GM18858 (cell line): Measurements from ENCODE around the gene LYPD5.
A peak's percentile ranks its signal among the peaks of the same experiment; 100 is the strongest.
"Not testable (repeated sequence)": the region's sequence is repeated elsewhere in the genome, so short reads cannot be mapped to it uniquely, and the experiment has no call there.

Experiments used
- ATAC-seq: cut with Tn5 transposase; IDR thresholded peaks from one replicate; pipeline ENCODE4 v1.9.1; 2021; ENCODE audit not compliant: unreplicated experiment

Gene LYPD5

DNA sequence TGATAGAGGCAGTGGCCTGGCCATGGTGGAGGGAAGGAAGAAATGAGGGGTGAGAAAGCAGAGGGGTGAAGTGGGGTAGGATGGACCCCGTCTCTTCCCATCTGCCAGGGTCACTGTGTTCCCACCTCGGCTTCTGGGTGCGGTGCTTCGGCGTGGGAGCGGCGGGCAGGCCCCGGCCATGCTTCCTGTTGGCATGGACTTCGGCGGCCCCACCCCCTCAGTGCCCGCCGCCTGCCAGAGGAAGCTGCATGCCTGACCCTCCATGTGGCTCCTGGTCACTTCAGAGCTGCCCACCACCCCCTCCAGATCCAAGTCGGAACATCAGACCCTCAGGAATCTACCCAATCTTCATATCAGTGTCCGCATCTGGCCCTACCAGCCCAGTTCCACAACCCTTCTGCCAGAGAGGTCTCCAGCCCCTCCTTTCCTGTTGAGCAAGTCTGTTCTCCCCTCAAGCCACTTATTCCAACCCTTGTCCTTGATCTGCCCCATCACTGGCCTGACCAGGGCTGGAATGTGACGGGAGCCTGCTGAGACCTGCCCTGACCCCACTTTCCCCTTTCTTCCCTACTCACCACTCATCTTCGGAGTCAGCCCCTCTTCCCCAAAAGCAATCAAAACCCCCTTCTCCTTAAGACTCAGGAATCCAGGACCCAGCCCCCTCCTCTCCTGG lies 23.0 kb downstream of the LYPD5 start:
- ATAC-seq: no peak

- no peak for ATAC-seq
Measured at GRCh38 chr19:43778651-43779050, 23.6 kb downstream of the LYPD5 start.

DNA sequence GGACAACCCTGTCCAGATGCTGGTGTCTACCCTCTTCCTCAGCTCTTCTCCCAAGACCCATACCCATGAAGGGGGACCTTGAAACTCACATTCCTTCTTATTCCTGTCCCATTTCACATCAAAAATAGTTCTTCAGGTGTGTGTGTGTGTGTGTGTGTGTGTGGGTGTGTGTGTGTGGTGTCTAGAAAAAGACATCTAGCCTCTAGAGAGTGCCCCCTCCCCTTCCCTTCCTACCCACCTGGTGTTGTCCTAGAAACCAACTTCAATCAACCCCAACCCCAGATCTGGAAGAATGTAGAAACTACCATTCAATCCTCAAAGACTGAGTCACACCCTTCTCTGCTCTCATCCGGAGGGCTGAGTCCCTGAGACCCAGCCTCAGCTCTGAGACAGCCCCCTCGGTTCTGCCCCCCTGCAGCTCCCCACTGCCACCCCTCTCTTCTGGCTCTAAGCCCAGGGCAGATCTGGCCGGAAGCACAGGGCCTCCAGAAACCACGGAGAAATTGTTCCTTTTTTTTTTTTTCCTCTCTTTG lies 25.0 kb downstream of the LYPD5 start:
- no peak for ATAC-seq

GRCh38 chr19:43776286-43776685 lies 26.0 kb downstream of the LYPD5 start:
- no peak for ATAC-seq

- no peak for ATAC-seq
Measured at GRCh38 chr19:43775299-43775890, 26.9 kb downstream of the LYPD5 start.

DNA sequence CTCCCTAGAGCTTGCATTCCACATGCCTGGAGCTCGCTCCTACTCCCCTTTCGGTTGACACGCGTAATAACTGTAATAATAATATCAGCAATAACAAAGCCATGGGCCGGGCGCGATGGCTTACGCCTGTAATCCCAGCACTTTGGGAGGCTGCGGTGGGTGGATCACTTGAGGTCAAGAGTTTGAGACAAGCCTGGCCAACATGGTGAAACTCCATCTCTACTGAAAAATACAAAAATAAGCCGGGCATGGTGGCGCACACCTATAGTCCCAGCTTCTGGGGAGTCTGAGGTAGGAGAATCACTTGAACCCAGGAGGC lies 27.3 kb downstream of the LYPD5 start:
- not testable (repeated sequence) for ATAC-seq

GRCh38 chr19:43774103-43774939 lies 27.9 kb downstream of the LYPD5 start:
- no peak for ATAC-seq

DNA sequence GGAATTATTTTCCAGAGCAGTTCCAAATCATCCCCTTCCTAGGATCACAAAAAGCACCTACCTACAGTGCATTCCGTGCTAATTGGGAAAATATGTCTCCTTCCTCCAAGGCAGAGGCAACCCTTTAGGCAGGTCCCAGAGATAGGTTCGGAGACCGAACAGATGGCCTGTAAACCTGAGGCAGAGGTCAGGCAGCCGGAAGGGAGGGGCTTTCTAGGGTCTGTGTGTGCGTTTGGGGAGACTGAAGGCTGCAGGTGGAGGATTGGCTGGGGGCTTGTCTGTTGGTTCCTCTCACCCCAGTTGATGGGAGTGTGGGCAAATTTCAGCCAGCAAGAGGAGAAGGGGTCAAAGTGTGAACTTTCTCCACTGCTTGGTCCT lies 28.5 kb downstream of the LYPD5 start:
- ATAC-seq: no peak

GRCh38 chr19:43769256-43769655 lies 33.0 kb downstream of the LYPD5 start:
- no peak for ATAC-seq

DNA sequence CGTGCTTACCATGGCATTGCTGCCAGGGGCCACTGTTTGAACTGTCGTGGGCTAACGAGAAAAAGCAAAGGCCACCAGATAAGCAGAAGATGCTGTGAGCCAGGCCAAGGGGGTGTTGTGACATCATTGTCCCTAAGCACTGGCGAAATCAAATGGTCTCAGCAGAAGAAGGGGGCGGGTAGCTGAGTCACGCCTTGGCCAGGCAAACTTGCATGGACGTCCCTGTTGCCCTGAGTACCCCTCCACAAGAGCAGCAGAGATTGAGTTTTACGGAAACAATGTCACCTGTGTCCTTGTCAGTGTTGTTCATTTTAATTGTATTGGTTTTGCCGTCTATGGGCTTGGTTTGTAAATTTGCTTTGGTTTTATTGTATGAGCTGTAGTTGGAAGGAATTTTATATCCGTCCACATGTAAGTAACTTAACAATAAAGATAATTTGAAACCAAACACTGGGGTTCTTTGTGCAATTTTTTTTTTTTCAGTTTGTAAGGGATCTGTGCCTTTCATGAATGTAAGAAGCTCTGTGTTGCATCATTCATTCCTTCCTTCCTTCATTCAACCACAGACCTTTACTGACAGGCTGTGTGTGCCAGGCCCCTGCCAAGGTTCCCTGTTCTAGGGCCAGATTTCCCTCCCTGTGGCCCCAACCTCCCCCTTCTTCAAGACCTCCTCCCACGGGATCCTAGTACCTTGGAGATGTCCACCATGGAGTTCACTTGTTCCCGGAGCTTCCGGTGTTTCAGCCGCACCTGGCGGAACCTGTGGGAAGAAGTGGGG lies 33.8 kb downstream of the LYPD5 start:
- ATAC-seq: no peak

DNA sequence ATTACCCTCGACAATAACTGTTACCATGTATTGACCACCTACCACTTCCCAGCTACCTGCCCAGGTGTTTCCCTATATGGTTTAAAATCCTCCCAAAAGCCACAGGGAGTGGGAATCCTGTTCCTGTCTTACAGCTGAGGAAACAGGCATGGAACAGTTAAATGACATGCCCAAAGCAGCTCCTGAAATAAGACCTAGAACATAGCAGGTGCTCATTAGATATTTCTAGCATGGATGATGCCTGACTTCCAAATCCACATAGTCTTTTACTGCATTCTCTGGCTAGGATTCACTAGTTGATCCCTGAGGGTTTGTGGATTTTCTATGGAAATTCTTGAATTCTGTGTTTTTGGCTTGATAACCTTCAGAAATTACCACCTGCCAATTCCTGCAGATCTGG lies 34.4 kb downstream of the LYPD5 start:
- ATAC-seq: no peak

- ATAC-seq: no peak
Measured at GRCh38 chr19:43767316-43767715, 34.9 kb downstream of the LYPD5 start.

GRCh38 chr19:43766755-43767043 lies 35.5 kb downstream of the LYPD5 start:
- no peak for ATAC-seq

DNA sequence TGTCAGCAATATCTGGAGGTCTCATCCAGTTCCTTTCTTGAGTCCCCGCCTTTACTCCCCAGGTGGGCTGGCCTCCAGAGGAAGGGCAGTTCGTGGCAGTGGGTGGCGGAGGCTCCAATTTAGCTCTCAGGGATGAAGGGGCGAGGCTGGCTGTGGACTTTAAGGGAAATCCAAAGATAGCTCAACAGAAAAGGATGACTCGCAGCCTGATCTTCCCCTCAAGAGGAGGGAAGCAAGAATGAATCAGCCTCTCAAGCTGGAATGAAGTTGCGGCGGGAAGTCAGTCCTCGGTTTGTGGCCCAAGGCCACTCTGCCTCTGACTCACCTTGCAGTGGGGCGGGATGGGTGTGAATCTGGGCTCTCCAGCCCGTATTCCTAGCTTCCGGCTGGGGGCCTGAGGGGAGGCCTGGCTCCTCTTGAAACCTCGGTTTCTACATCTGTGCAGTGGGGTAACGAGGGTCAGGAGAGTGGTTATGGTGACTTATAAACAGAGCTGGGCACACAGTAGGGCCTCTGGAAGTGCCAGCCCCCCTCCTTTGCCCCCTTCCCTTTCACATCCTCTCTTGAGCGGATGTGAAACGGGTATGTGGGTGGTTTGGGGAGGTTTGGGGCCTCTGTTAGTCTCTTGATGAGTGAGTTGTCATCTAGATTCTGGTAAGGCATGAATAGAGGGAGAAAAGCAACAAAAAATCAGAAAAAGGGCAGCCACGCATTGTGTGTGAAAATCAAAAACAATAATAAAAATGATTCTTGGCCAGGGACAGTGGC lies 37.0 kb downstream of the LYPD5 start:
- ATAC-seq: peak; percentile 55

GRCh38 chr19:43764684-43765083 lies 37.6 kb downstream of the LYPD5 start:
- ATAC-seq: not testable (repeated sequence)

DNA sequence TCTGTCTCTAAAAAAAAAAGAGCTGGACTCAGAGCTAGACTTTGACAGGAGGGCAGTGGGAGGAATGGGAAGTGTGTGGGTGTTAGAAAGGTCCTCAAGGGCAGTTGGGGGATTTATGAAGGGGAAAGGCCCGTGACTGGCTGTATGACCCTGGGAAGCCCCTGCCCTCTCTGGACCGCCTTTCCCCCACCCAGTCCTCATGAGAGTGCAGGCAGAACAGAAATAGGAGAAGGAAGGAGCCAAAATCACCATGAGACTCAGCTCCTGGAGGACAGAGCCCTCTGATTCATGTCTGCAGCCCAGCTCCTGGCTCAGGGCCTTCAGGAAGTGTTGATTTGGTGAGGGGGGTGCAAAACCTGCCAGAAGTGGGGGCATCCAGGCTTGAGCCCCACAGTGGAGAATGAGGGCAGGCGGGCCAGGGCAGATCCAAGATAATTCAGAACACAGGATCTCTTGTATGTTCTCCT lies 38.7 kb downstream of the LYPD5 start:
- ATAC-seq: no peak

DNA sequence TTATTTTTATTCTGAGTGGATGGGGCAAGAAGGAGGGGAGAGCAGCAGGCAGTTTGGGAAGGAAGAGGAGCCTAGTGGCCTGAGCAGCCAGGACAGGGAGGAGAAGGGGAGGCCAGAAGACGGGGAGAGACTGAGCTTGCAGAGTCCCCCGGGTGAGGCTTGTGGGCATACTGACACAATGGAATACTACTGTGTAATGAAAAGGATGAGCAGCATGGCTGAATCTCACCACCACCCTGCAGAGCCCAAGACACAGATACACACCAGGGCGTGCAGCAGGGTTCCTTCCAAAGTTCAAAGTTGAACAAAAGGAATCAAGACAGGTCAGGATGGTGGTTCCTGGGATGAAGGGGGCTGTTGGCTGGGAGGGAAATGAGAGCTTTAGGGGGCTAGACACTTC lies 39.4 kb downstream of the LYPD5 start:
- ATAC-seq: no peak

DNA sequence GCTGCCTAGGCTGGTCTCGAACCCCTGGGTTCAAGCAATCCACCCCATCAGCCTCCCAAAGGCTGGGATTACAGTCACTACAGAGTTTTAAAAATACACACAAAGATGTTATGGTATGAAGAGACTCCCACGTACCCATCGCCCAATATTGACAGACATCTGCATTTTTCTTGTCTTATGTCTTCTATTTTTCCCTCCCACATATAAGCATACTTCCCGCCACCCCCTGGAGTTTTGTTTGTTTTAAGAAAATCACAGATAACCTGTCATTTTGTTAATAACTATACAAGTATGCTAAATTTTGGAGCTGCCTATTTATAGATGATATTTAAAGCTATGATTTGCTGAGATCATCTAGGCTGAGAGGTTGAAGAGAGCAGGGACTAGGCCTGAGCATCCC lies 41.3 kb downstream of the LYPD5 start:
- no peak for ATAC-seq

DNA sequence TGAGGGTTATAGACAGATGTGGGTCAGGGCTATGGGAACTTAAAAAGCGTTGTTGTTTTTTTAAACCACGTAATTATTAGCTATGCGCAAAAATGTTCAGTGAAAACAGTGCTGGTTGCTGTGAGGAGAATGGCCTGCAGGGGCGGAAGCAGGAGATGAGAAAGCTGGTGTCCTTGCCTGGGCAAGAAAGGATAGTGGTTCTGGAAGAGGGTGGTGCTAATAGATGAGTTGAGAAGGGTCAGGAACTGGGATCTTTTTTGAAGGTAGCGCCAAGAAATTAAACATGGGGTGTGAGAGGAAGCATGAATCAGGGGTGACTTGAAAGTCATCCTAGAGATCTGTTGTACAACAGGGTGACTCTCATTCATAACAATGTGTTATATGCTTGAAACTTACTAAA lies 42.7 kb downstream of the LYPD5 start:
- ATAC-seq: no peak

GRCh38 chr19:43755256-43755801 lies 46.9 kb downstream of the LYPD5 start:
- no peak for ATAC-seq
